ENCODE measurements around the gene MAPK9.
"Not testable (repeated sequence)": the region's sequence is repeated elsewhere in the genome, so short reads cannot be mapped to it uniquely, and the experiment has no call there.

The MAPK9 gene

DNA sequence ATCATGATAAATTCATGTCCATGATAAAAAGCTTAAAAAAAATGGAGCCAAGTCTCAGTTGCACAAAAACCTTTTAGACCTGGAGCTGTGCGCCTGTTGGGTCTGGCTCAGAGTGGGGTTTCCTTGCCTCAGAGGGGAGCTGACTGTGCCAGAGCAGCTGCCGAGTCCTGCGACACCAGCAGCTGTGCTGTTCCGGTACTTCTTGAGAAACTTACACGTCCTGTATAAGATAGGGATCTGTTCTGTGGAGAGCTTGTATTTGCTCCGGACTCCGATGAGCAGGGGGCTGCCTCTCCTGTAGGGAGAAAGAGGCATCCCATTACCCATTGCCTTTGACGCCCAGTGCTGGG, 32.7 kb upstream of the MAPK9 start:
- DNase-seq, result no peak

DNA sequence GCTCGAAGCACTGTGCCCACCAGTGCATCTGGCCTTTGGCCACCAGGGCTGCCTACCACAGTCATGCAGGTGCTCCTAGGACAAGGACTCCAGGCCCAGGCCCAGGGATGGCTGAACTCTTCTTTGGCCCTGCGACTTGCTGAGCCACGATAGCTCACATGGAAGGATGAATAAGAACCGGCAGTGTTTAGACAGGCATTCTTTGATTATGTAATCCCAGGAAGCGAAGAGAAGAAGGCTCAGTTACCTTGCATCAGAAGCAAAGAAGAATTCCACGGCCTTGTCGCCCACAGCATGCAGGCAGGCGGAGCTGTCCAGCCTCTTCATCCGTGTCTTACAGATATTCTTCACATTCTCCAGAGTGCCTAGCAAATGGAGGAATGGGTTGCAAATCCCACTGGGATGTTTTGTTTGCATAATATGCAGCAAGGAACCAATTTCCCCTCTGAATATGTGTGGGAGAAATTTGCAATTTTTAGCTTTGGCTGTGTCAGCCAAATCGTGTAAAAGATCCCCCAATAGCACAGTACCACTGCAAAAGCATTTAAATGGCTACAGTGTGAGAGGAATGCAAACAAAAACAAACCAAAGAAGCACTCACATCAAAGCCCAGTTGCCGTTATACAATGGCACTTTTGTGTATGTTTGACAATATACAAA, 32.2 kb upstream of the MAPK9 start:
- no peak for DNase-seq

- no peak for DNase-seq
Observed at GRCh38 chr5:180323160-180323559, 31.3 kb upstream of the MAPK9 start.

GRCh38 chr5:180318456-180319089, 26.7 kb upstream of the MAPK9 start:
- no peak for DNase-seq

DNA sequence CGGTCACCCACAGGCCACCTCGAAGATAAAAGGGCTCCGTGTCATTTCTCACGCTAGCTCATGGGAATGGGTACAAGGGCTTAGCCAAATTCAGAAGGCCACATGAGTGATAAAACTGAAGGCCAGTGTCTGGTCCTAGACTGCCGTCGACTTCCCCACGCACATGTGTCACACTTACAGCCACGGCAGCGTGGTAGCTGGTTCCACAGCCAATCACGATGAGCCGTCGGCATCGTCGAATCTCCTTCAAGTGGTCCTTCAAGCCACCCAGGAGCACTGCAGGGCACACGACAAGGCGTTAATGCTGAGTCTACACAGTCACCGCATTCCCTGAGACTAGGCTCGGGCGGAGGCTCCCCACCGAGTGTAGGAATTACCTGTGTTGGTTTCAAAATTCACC, 24.7 kb upstream of the MAPK9 start:
- no peak for DNase-seq

GRCh38 chr5:180315762-180316212, 23.9 kb upstream of the MAPK9 start:
- DNase-seq, result peak; percentile 69

DNA sequence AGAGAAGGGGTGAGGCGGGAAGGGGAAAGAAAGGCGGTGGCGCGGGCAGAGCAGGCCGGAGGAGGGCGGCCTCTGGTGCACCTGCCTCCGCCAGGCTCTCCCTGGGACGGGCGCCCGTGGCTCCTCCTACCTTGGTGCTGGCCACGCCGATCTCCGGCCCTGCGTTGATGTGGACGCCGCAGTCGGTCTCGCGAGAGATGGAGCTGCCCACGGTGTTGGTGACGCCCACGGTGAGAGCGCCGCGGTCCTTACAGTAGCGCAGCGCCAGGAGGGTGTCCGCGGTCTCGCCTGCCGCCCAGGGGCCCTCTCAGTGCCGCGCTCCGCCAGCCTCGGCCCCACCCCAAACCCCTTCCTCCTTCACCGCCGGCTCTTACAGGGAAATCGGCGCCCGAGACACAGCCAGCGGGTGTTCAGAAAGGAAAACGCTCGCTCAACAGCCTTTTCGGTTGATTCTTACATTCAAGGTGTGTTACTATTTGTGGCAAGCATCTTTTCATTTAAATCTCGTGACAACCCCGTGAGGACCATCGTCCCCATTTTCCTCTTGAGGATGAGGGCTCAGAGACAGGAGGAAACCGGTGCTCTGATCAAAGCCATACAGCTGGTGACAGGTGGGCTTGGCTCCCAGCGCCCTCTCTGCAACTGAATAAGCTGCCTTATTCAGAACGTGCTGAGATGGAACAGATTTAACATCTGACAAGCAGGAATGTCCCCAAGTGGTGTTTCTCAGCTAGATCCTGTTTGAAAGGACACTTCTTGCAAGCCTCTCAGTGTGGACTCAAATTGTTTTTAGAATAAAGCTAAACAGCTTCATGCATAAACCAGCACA, 22.0 kb upstream of the MAPK9 start:
- peak; percentile 81 for DNase-seq

DNA sequence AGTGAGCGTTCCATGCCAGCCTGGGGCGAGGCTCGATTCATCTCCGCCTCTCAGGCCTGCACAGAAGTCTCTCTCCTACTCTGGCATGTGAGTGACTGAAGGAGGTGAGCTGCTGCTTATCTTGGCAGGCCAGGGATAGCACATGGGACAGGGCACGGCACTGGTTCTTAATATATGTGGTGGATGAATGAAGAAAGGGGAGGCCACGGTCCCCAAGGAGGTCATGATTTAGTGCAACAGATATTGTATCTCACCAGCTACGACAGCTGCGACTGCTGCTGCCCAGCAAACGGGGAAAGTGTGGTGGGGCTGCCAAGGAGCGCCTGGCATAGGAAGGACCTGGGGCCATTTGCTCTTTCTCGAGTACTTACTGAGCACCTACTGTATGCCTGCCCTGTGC, 19.3 kb upstream of the MAPK9 start:
- no peak for DNase-seq

DNA sequence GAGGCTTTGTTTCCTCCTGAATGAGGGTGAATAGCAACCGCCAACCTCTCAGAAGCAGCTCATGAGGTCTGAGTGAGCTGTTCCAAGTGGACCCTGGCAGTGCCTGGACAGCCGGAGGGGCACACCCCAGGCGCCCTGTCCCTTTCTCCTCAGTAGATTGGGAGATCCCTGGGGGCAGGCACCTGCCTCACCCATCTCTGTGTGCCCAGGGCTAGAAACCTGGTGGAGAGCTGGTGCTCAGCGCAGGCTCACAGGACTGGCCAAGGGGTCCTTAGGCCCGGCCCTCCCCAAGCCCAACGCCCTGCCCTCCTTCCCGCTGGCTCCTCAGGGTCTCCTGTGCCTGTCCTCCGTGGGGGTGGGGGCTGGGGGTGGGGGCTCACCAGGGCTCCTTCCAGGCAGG, 14.9 kb upstream of the MAPK9 start:
- no peak for DNase-seq

DNA sequence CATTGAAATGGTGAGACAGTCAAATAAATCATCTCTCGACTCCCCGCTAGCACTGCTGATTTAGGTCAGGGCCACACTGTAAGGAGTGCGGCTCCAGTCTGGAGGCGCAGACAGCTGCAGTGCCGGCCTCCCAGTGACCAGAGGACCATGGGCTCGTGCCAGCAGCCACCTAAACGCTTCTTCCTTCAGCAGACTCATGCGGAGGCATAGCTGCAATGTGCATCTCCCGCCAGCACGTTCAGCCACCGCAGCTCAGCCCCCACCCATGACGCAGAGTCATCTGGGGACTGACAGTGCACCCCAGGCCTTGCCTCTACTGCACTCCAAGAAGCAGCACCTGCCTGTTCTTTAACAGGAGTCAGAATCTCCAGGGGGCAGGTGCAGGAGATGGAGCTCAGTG, 13.6 kb upstream of the MAPK9 start:
- no peak for DNase-seq

GRCh38 chr5:180304431-180305375, 12.8 kb upstream of the MAPK9 start:
- no peak for DNase-seq

- DNase-seq, result no peak
Observed at GRCh38 chr5:180304016-180304292, 12.1 kb upstream of the MAPK9 start.

DNA sequence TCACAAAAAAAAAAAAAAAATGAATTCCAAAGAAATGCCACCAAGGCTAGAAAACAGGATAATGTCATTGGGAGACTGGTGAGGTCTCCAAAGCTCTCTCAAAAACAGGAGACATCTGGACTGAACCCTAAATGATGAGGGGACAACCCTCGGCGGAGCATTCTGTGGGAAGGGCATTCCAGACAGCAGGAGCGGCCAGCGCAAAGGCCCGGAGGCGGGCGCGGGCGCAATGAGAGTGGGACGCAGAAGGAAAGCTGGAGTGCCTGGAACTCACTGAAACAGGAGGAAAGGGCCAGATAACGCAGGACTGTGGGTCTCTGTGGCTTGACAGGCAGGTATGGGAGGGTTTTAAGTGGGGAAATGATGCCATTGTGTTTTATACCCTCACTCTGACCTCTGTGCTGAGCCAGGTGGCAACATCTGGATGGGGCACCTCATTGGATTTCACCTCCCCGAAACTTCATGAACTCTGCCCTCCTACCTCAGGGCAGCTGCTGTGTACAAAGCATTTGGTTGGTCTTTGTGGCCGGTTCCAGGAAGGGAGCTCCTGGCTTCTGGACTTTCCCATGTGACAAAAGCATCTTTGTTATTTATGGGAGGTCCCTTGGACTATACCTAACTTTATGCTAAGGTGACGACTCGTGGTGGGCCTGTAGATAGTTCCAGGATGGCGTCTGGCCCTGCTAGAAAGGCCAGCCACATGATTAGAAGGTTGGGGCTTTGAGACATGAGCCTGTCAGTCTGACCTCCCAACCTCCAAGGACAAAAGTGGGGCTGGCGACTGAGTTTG, 11.5 kb upstream of the MAPK9 start:
- DNase-seq, result no peak

DNA sequence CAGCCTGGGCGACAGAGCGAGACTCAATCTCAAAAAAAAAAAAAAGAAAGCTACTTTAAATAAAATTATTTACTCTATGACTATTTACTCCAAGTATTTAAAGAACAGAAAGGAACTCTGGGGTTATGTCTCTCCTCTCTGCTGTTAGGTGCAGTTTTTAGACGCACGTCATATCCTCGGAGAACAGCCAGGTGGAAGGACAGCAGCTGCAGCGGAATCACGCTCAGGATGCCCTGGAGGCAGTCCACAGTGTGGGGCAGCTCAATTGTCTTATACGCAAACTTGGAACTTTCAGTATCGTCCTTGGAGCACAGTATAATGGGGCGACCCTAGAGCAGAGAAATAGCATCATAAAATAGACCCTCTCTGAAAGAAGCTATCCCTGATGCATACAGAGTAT, 10.4 kb upstream of the MAPK9 start:
- DNase-seq, result no peak

GRCh38 chr5:180301253-180301652, 9.4 kb upstream of the MAPK9 start:
- DNase-seq, result no peak

DNA sequence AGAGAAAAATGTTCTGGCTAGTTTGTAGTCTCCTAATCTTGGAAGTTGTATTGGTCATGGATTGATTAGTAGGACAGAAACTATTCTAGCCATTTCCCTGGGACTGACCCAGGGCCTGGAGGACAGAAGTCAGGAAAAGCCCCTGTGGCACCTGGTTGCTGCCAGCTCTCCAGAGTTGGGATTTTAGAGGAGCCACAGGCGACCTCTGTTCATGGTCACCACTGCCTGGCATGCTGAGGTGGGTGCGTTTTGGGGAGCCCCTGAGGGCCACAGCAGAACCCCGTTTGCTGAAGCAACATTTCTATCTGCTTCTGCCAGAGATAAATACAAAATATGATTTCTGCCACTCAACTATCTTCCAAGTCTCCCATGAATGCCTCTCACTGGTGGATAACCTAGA, 7.6 kb upstream of the MAPK9 start:
- DNase-seq, result no peak

DNA sequence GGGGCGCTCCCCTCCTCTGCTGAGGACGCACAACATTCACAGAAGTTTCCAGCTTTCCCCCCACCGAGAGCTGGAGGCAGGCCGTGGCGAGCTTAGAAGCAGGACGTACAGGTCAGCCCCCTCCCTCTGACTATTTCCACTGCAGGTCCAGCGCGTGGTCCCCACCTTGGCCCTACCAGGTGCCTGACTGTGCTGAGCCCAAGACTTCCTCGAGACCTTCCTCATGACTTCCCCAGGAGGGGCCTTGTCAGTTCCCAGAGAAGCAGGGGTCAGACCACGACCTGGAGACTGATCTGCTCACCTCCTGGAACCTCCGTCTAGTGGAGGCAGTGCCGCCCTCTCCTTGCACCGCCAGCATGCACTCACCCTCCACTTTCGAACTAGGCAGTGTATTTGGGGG, 7.1 kb upstream of the MAPK9 start:
- not testable (repeated sequence) for DNase-seq

DNA sequence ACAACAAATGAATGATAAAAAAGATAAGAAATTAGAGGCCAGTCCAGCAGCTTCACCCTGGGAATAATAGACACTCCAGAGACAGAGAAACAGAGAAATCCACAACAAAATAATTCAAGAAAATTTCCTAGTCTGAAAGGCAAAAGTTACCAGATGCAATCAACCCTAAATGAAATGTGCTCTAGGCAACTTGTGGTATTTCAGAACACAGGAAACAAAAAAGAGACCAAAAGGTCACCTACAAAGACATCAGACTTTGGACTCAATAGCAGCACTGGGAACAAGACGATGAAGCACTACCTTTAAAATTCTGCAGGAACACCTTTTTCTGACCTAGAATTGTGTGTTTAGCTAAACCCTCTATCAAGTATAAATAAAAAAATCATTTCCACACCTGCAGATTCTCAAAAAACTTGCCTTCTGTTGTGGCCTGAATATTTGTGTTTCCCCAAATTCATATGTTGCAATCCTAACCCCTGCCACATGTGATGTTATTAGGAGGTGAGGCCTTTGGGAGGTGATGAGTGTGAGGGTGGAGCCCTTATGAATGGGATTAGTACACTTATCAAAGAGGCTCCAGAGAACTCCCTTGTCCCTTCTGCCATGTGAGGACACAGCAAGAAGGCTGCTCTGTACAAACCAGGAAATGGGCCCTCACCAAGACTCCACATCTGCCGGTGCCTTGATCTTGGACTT, 5.9 kb upstream of the MAPK9 start:
- DNase-seq, result no peak

DNA sequence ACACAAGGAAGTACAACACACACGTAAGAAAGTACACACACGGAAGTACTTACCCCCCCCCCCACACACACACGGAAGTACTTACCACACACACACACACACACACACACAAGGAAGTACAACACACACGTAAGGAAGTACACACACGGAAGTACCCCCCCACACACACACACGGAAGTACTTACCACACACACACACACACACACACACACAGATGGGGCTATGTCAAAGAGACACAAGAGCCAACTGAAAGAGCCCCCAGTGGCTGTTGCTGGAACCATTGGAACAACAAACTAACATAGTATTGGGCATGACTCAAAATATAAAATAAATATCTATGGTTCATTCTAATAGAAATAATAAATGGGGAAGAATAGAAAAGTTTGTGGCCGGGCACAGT, 4.9 kb upstream of the MAPK9 start:
- DNase-seq, result no peak

GRCh38 chr5:180294913-180295555, 3.2 kb upstream of the MAPK9 start:
- DNase-seq, result no peak

DNA sequence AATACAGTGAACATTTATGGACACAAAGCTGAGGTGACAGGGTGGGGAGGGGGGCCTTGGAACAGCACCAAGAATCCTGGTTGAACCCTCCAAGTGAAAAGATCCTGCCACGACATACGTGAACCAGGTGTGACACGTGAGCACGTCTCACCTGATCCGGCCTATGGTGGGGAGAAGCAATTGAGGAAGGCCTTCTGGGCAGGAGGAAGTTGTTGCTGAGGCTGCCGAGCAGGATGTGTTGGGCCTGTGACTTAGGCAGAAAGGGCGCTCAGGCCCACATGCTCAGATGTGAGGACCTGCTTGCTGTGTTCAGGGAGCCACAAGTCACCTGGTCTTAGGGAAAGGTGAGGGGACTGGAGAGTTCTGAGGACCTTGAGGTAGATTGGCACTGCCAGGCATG, 2.5 kb upstream of the MAPK9 start:
- DNase-seq, result no peak
